ENCODE results near the gene GGT1.
A peak's percentile ranks its signal among the peaks of the same experiment; 100 is the strongest.

The GGT1 gene

GRCh38 chr22:24571266-24571665, 31.7 kb upstream of the GGT1 start:
- H3K36me3 ChIP-seq (ENCODE audit: control insufficient read depth, insufficient read depth, low read length), result peaks cover 7% of the 10 kb centered on the region

GRCh38 chr22:24576778-24577177, 26.2 kb upstream of the GGT1 start:
- Histone ChIP-seq H3K4me3 (ENCODE audit: low read length) (no peak overlapping the region), H3K9ac (ENCODE audit: low read length) (peak overlapping the region; percentile 5), H3K4me1 (ENCODE audit: control insufficient read depth, insufficient read depth, low read length) (peaks cover 36% of the 10 kb centered on the region), H3K27me3 (ENCODE audit: control insufficient read depth, insufficient read depth, low read length) (no peaks in the 10 kb centered on the region), H3K36me3 (ENCODE audit: control insufficient read depth, insufficient read depth, low read length) (no peaks in the 10 kb centered on the region), H3K9me3 (ENCODE audit: control insufficient read depth, low read length) (no peaks in the 10 kb centered on the region)

More at GRCh38 chr22:24571266-24571665, 31.7 kb upstream of the GGT1 start:
- Histone ChIP-seq H3K9me3 (ENCODE audit: control insufficient read depth, low read length) (no peaks in the 10 kb centered on the region), H3K4me3 (ENCODE audit: low read length) (no peak overlapping the region), H3K9ac (ENCODE audit: low read length) (no peak overlapping the region), H3K4me1 (ENCODE audit: control insufficient read depth, insufficient read depth, low read length) (no peaks in the 10 kb centered on the region), H3K27me3 (ENCODE audit: control insufficient read depth, insufficient read depth, low read length) (no peaks in the 10 kb centered on the region)

- Histone ChIP-seq H3K27me3 (ENCODE audit: control insufficient read depth, insufficient read depth, low read length) (no peaks in the 10 kb centered on the region), H3K4me3 (ENCODE audit: low read length) (no peak overlapping the region), H3K9ac (ENCODE audit: low read length) (no peak overlapping the region), H3K4me1 (ENCODE audit: control insufficient read depth, insufficient read depth, low read length) (peaks cover 44% of the 10 kb centered on the region), H3K36me3 (ENCODE audit: control insufficient read depth, insufficient read depth, low read length) (no peaks in the 10 kb centered on the region), H3K9me3 (ENCODE audit: control insufficient read depth, low read length) (no peaks in the 10 kb centered on the region)
Measured at GRCh38 chr22:24578355-24579257, 24.4 kb upstream of the GGT1 start.

GRCh38 chr22:24579258-24579601, 23.8 kb upstream of the GGT1 start:
- no peaks in the 10 kb centered on the region for H3K9me3 ChIP-seq (ENCODE audit: control insufficient read depth, low read length)
- H3K4me1 ChIP-seq (ENCODE audit: control insufficient read depth, insufficient read depth, low read length), result peaks cover 50% of the 10 kb centered on the region
- H3K9ac ChIP-seq (ENCODE audit: low read length), result no peak overlapping the region
- no peaks in the 10 kb centered on the region for H3K36me3 ChIP-seq (ENCODE audit: control insufficient read depth, insufficient read depth, low read length)
- no peak overlapping the region for H3K4me3 ChIP-seq (ENCODE audit: low read length)
- H3K27me3 ChIP-seq (ENCODE audit: control insufficient read depth, insufficient read depth, low read length), result no peaks in the 10 kb centered on the region

GRCh38 chr22:24580276-24580675, 22.7 kb upstream of the GGT1 start:
- no peaks in the 10 kb centered on the region for H3K36me3 ChIP-seq (ENCODE audit: control insufficient read depth, insufficient read depth, low read length)
- no peak overlapping the region for H3K9ac ChIP-seq (ENCODE audit: low read length)
- no peaks in the 10 kb centered on the region for H3K27me3 ChIP-seq (ENCODE audit: control insufficient read depth, insufficient read depth, low read length)
- H3K4me3 ChIP-seq (ENCODE audit: low read length), result no peak overlapping the region
- peaks cover 56% of the 10 kb centered on the region for H3K4me1 ChIP-seq (ENCODE audit: control insufficient read depth, insufficient read depth, low read length)
- no peaks in the 10 kb centered on the region for H3K9me3 ChIP-seq (ENCODE audit: control insufficient read depth, low read length)

GRCh38 chr22:24582056-24582814, 20.8 kb upstream of the GGT1 start:
- Histone ChIP-seq H3K9ac (ENCODE audit: low read length) (no peak overlapping the region), H3K9me3 (ENCODE audit: control insufficient read depth, low read length) (no peaks in the 10 kb centered on the region), H3K27me3 (ENCODE audit: control insufficient read depth, insufficient read depth, low read length) (no peaks in the 10 kb centered on the region), H3K36me3 (ENCODE audit: control insufficient read depth, insufficient read depth, low read length) (no peaks in the 10 kb centered on the region), H3K4me3 (ENCODE audit: low read length) (no peak overlapping the region), H3K4me1 (ENCODE audit: control insufficient read depth, insufficient read depth, low read length) (peaks cover 47% of the 10 kb centered on the region)

GRCh38 chr22:24583221-24584165, 19.5 kb upstream of the GGT1 start:
- no peaks in the 10 kb centered on the region for H3K27me3 ChIP-seq (ENCODE audit: control insufficient read depth, insufficient read depth, low read length)
- peaks cover 43% of the 10 kb centered on the region for H3K4me1 ChIP-seq (ENCODE audit: control insufficient read depth, insufficient read depth, low read length)
- no peak overlapping the region for H3K4me3 ChIP-seq (ENCODE audit: low read length)
- H3K36me3 ChIP-seq (ENCODE audit: control insufficient read depth, insufficient read depth, low read length), result no peaks in the 10 kb centered on the region
- H3K9me3 ChIP-seq (ENCODE audit: control insufficient read depth, low read length), result no peaks in the 10 kb centered on the region
- peak overlapping the region; percentile 41 for H3K9ac ChIP-seq (ENCODE audit: low read length)

- Histone ChIP-seq H3K36me3 (ENCODE audit: control insufficient read depth, insufficient read depth, low read length) (no peaks in the 10 kb centered on the region), H3K4me3 (ENCODE audit: low read length) (no peak overlapping the region), H3K27me3 (ENCODE audit: control insufficient read depth, insufficient read depth, low read length) (no peaks in the 10 kb centered on the region), H3K9me3 (ENCODE audit: control insufficient read depth, low read length) (no peaks in the 10 kb centered on the region), H3K9ac (ENCODE audit: low read length) (peak overlapping the region; percentile 41), H3K4me1 (ENCODE audit: control insufficient read depth, insufficient read depth, low read length) (peaks cover 43% of the 10 kb centered on the region)
Measured at GRCh38 chr22:24584166-24584790, 18.7 kb upstream of the GGT1 start.

GRCh38 chr22:24584871-24585411, 18.1 kb upstream of the GGT1 start:
- no peaks in the 10 kb centered on the region for H3K36me3 ChIP-seq (ENCODE audit: control insufficient read depth, insufficient read depth, low read length)
- no peaks in the 10 kb centered on the region for H3K9me3 ChIP-seq (ENCODE audit: control insufficient read depth, low read length)
- H3K27me3 ChIP-seq (ENCODE audit: control insufficient read depth, insufficient read depth, low read length), result no peaks in the 10 kb centered on the region
- no peak overlapping the region for H3K4me3 ChIP-seq (ENCODE audit: low read length)
- peaks cover 45% of the 10 kb centered on the region for H3K4me1 ChIP-seq (ENCODE audit: control insufficient read depth, insufficient read depth, low read length)
- no peak overlapping the region for H3K9ac ChIP-seq (ENCODE audit: low read length)

GRCh38 chr22:24585461-24585860, 17.5 kb upstream of the GGT1 start:
- H3K27me3 ChIP-seq (ENCODE audit: control insufficient read depth, insufficient read depth, low read length), result no peaks in the 10 kb centered on the region
- no peak overlapping the region for H3K9ac ChIP-seq (ENCODE audit: low read length)
- no peaks in the 10 kb centered on the region for H3K36me3 ChIP-seq (ENCODE audit: control insufficient read depth, insufficient read depth, low read length)
- no peak overlapping the region for H3K4me3 ChIP-seq (ENCODE audit: low read length)
- no peaks in the 10 kb centered on the region for H3K9me3 ChIP-seq (ENCODE audit: control insufficient read depth, low read length)
- H3K4me1 ChIP-seq (ENCODE audit: control insufficient read depth, insufficient read depth, low read length), result peaks cover 40% of the 10 kb centered on the region

GRCh38 chr22:24585927-24586546, 17.0 kb upstream of the GGT1 start:
- H3K4me3 ChIP-seq (ENCODE audit: low read length), result no peak overlapping the region
- no peaks in the 10 kb centered on the region for H3K36me3 ChIP-seq (ENCODE audit: control insufficient read depth, insufficient read depth, low read length)
- H3K4me1 ChIP-seq (ENCODE audit: control insufficient read depth, insufficient read depth, low read length), result peaks cover 37% of the 10 kb centered on the region
- H3K9ac ChIP-seq (ENCODE audit: low read length), result no peak overlapping the region
- H3K9me3 ChIP-seq (ENCODE audit: control insufficient read depth, low read length), result no peaks in the 10 kb centered on the region
- no peaks in the 10 kb centered on the region for H3K27me3 ChIP-seq (ENCODE audit: control insufficient read depth, insufficient read depth, low read length)
